Erythroblast (primary cell): ENCODE measurements around the gene SQSTM1.

Experiments used
- GATA1 ChIP-seq: IDR thresholded peaks from 2 replicates; pipeline ENCODE4 v1.6.1; 2011; ENCODE audit warnings: low read depth, mild to moderate bottlenecking, control low read depth, low read length, moderate library complexity
- POLR2A ChIP-seq: IDR thresholded peaks from 2 replicates; pipeline ENCODE4 v1.6.1; 2011; ENCODE audit warnings: mild to moderate bottlenecking, low read length

DNA sequence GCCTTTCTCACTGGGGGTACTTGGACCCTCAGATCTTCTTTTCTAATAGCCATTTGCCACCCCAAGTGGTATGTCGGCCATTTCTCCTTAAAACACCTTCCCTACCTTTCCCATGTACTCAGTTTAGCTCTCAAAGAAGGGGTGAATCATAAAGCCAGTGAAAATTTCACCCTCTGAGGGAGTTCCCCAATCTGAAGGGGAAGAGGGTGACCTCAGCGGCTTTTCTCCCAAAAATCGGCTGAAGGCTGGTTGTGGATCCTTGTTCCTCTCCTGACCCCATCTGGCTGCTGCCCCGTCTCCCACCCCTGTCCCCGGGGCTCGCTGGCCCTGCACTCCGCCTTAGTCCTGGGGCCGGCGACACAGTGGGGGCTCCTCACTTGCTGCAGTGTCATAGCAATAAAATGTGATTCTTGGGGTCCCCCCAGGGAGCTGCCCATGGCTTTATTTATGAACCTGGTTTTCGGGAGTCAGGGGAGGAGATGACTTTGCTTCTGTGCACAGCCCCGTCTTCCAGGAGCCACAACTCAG lies 44.2 kb upstream of the SQSTM1 start:
- TF ChIP-seq POLR2A = no peak
- no peak for TF ChIP-seq GATA1
